ENCODE data around the gene APOLD1. TPM values are rescaled to one million over a fixed set of nuclear protein-coding genes. Genes with fewer than 3 reads are reported as not detected.

Gene APOLD1
- total RNA-seq, 1 donor from 2014 or later = 0.70 TPM

- H3K27me3 ChIP-seq (ENCODE audit: insufficient read depth, low read length) = no peaks in the 10 kb centered on the region
- no peaks in the 10 kb centered on the region for H3K9me3 ChIP-seq (ENCODE audit: insufficient read depth, low read depth, low read length)
- H3K9ac ChIP-seq (ENCODE audit: low read length) = no peak overlapping the region
- Mint-ChIP-seq H3K9me3 (ENCODE audit: unreplicated experiment) (no peaks in the 10 kb centered on the region), H3K4me1 (ENCODE audit: low read depth, unreplicated experiment) (peaks cover 11% of the 10 kb centered on the region), H3K27me3 (ENCODE audit: low read depth, unreplicated experiment) (no peaks in the 10 kb centered on the region), H3K4me3 (ENCODE audit: unreplicated experiment) (no peak overlapping the region), H3K36me3 (ENCODE audit: low read depth, unreplicated experiment) (peaks cover 3% of the 10 kb centered on the region), H3K27ac (ENCODE audit: unreplicated experiment) (no peak overlapping the region)
- TF ChIP-seq EZH2 (IDR thresholded peaks at IDR 0.05; ENCODE audit: insufficient read depth, low read length) (no peak), CTCF (IDR thresholded peaks at IDR 0.05; ENCODE audit: insufficient read depth, low read depth, low read length) (no peak)
- FAIRE-seq (no peak), DNase-seq (ENCODE audit: low read depth) (no peak)
- no peak overlapping the region for H3K4me2 ChIP-seq (ENCODE audit: low read length)
- H3K4me1 ChIP-seq (ENCODE audit: insufficient read depth, low read length) = peaks cover 26% of the 10 kb centered on the region
- peaks cover 25% of the 10 kb centered on the region for H3K79me2 ChIP-seq (ENCODE audit: insufficient read depth, low read length)
- H3K27ac ChIP-seq (ENCODE audit: low read depth, low read length) = no peak overlapping the region
- H4K20me1 ChIP-seq (ENCODE audit: insufficient read depth, low read length) = no peaks in the 10 kb centered on the region
- H2AFZ ChIP-seq (ENCODE audit: low read depth, low read length) = no peak overlapping the region
- H3K36me3 ChIP-seq (ENCODE audit: insufficient read depth, low read length) = peaks cover 11% of the 10 kb centered on the region
- no peak overlapping the region for H3K4me3 ChIP-seq (ENCODE audit: insufficient read depth, low read depth, low read length)
Measured at GRCh38 chr12:12810553-12811021, 25.1 kb downstream of the APOLD1 start.

GRCh38 chr12:12811343-12811742 is 25.9 kb downstream of the APOLD1 start:
- H3K4me3 Mint-ChIP-seq (ENCODE audit: unreplicated experiment) = no peak overlapping the region

More at GRCh38 chr12:12811343-12811742, 25.9 kb downstream of the APOLD1 start:
- FAIRE-seq = no peak
- no peak overlapping the region for H3K4me2 ChIP-seq (ENCODE audit: low read length)
- peaks cover 11% of the 10 kb centered on the region for H3K36me3 ChIP-seq (ENCODE audit: insufficient read depth, low read length)
- H2AFZ ChIP-seq (ENCODE audit: low read depth, low read length) = no peak overlapping the region
- Mint-ChIP-seq H3K27me3 (ENCODE audit: low read depth, unreplicated experiment) (no peaks in the 10 kb centered on the region), H3K27ac (ENCODE audit: unreplicated experiment) (no peak overlapping the region), H3K36me3 (ENCODE audit: low read depth, unreplicated experiment) (peaks cover 7% of the 10 kb centered on the region), H3K9me3 (ENCODE audit: unreplicated experiment) (no peaks in the 10 kb centered on the region), H3K4me1 (ENCODE audit: low read depth, unreplicated experiment) (peaks cover 17% of the 10 kb centered on the region)
- no peak for TF ChIP-seq EZH2 (IDR thresholded peaks at IDR 0.05; ENCODE audit: insufficient read depth, low read length)
- no peak for TF ChIP-seq CTCF (IDR thresholded peaks at IDR 0.05; ENCODE audit: insufficient read depth, low read depth, low read length)
- no peaks in the 10 kb centered on the region for H3K9me3 ChIP-seq (ENCODE audit: insufficient read depth, low read depth, low read length)
- H3K4me3 ChIP-seq (ENCODE audit: insufficient read depth, low read depth, low read length) = no peak overlapping the region
- no peak overlapping the region for H3K27ac ChIP-seq (ENCODE audit: low read depth, low read length)
- H3K79me2 ChIP-seq (ENCODE audit: insufficient read depth, low read length) = peaks cover 32% of the 10 kb centered on the region
- H4K20me1 ChIP-seq (ENCODE audit: insufficient read depth, low read length) = no peaks in the 10 kb centered on the region
- no peaks in the 10 kb centered on the region for H3K27me3 ChIP-seq (ENCODE audit: insufficient read depth, low read length)
- no peak for DNase-seq (ENCODE audit: low read depth)
- peaks cover 27% of the 10 kb centered on the region for H3K4me1 ChIP-seq (ENCODE audit: insufficient read depth, low read length)
- no peak overlapping the region for H3K9ac ChIP-seq (ENCODE audit: low read length)
